Epithelial cell of proximal tubule (primary cell): ENCODE results near the gene PDAP1. TPM values are rescaled to one million over a fixed set of nuclear protein-coding genes. Genes with fewer than 3 reads are reported as not detected.

Experiments
- DNase-seq: peaks from one replicate; pipeline ENCODE4 v3.0.0-alpha.2; 2011; ENCODE audit warnings: low read depth
- H3K4me3 ChIP-seq: 2 replicates; pipeline ENCODE4 v1.5.1; 2011; ENCODE audit warnings: low read depth, mild to moderate bottlenecking, low read length
- CTCF ChIP-seq: conservative IDR thresholded peaks from 2 replicates; pipeline ENCODE4 v1.5.1; 2012; ENCODE audit warnings: low read depth, mild to moderate bottlenecking, low read length
- total RNA-seq: library from RNA; depleted of rRNA; stranded (reverse); fragments of >200 nt; gene quantifications from 2 replicates; pipeline ENCODE4 v1.2.3, GENCODE V29; 2015

PDAP1 gene
- total RNA-seq, 1 donor from 2014 or later, result 123 TPM

DNA sequence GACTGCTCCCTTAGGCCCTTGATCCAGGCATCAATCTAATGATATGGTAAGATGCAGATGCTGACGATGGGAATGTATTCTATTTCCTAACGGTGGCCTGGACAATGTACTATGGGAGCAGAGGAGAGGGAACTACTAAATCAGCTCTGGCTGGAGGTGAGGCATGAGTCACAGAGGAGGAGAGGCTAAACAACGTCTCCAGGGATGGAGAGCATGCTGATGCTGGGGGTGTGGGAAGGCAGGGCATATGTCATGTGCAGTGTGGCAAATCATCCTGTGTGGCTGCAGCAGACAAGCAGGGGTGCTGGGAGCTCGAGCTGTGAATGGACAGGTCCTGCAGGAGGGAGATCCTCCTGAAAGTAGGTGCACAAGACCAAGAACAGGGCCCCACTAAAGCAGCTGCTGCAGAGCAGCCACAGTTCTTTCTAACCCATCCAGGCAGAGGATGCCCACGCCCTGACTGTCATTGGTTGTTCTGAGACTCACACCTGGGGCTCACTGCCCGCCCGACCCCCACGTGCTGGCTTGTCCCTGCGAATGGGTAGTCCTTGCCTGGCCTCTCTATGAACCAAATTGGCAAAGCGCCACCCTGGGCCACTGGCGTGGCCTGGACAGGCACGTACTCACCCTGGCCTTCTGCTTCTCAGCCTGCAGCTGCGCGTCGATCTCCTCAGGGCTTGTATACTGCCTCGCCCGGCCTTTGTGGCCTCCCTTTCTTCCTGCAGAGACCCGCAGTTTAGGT is 4.0 kb downstream of the PDAP1 start:
- no peak for TF ChIP-seq CTCF
- no peak for DNase-seq
- H3K4me3 ChIP-seq, result no peak overlapping the region

DNA sequence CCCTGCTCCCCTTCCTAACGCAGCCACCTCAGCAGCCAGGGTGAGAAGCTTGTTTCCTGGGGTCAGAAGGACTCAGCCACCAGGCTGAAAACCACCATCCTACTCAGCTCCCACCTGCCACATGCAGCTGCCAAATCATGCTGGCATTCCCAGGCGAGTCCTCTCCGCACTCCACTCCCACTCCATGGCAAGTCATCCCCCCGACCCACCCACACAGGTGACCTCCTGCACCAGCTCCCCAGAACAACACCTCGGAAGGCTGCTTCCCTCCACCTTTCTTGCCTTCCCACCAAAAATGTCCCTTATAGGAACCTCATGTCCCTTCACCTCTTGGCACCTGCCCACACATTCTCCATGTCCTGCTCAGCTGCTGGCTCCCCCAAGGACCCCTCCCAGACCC is 4.6 kb downstream of the PDAP1 start:
- TF ChIP-seq CTCF, result no peak
- H3K4me3 ChIP-seq, result no peak overlapping the region
- no peak for DNase-seq

GRCh38 chr7:99402854-99403253 is 5.5 kb downstream of the PDAP1 start:
- no peak overlapping the region for H3K4me3 ChIP-seq
- no peak for DNase-seq
- no peak for TF ChIP-seq CTCF

DNA sequence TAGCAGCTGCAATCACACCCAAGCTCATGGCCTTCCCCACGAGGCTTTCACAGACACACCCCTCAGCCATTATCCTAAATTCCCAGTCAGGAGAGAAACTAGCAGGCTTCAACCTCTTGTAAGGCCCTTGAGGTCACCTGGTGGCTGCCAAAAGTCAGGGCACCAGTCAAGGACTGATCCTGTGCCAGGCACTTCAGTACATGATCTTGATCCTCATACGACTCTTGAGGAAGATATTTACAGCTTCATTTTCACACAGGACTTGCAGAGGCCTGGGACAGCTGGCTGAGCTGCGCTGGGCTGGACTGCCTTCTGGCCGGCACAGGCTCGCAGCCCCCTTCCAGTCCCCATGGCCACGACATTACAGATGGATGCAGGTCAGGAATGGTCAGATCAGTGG is 8.8 kb downstream of the PDAP1 start:
- TF ChIP-seq CTCF, result no peak
- DNase-seq, result no peak
- no peak overlapping the region for H3K4me3 ChIP-seq

DNA sequence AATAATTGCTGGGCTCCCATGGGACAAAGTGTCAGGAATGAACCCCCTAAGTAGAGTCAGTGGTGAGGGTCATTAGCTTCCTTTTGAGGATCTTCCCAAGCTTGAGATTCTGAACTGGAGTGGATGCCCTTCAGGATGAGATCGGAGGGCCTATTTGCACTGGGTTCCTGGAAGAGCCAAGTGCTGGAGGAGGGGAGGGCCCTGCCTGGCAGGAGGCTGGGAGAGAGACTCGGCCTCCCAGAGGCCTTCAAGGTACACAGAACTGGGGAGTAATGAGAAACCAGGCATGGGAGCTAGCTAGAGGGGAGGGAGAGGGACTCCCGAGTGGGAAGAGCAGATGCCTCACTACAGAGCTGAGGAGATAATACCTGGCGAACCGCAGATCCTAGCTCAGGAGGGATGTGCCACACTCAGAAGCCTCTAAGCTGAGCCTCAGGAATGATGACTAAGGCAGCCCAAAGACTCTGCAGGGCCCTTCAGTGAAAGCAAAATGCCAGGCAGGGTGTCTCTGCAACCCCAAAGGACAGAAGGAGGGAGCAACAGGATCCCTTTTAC is 9.4 kb downstream of the PDAP1 start:
- DNase-seq, result no peak

GRCh38 chr7:99397297-99397983 is 11.0 kb downstream of the PDAP1 start:
- no peak overlapping the region for H3K4me3 ChIP-seq
- no peak for DNase-seq
- no peak for TF ChIP-seq CTCF

More for the DNA sequence above, 9.4 kb downstream of the PDAP1 start:
- no peak overlapping the region for H3K4me3 ChIP-seq
- TF ChIP-seq CTCF, result no peak
